Peyer's patch (tissue), 4 donors: ENCODE measurements around the gene TP73. TPM values are rescaled to one million over a fixed set of nuclear protein-coding genes. Genes with fewer than 3 reads are reported as not detected.

Experiments
- DNase-seq, 3 donors: peaks; one replicate each; pipeline ENCODE4 v3.0.0-alpha.2; 2017 to 2019
- H3K27ac ChIP-seq, 4 donors: fragments of 200-600 bp; sonication (generic); one replicate each; pipeline ENCODE4 v1.5.1; 2016 to 2019
- H3K27me3 ChIP-seq, 2 donors: fragments of 200-600 bp; sonication (generic); one replicate each; pipeline ENCODE4 v1.5.1; 2019
- H3K36me3 ChIP-seq, 3 donors: fragments of 200-600 bp; sonication (generic); one replicate each; pipeline ENCODE4 v1.5.1; 2016 to 2019
- H3K4me1 ChIP-seq, 4 donors: fragments of 200-600 bp; sonication (generic); one replicate each; pipeline ENCODE4 v1.5.1; 2016 to 2019
- H3K4me3 ChIP-seq, 4 donors: fragments of 200-600 bp; sonication (generic); 1 replicate in 3 of 4; 2 replicates in 1 of 4; pipeline ENCODE4 v1.5.1; 2016 to 2019; ENCODE audit warnings: mild to moderate bottlenecking in 1 of 4
- H3K9me3 ChIP-seq, 4 donors: fragments of 200-600 bp; sonication (generic); one replicate each; pipeline ENCODE4 v1.5.1; 2016 to 2019; ENCODE audit warnings: mild to moderate bottlenecking in 1 of 4
- POLR2A ChIP-seq, 2 donors: fragments of 450-650 bp; IDR thresholded peaks; one replicate each; pipeline ENCODE4 v1.5.1; 2017; ENCODE audit warnings: antibody characterized with exemption in 2 of 2, mild to moderate bottlenecking in 2 of 2, moderate library complexity in 2 of 2
- total RNA-seq, 4 donors: library from RNA; depleted of rRNA; stranded (reverse); fragments of >200 nt; gene quantifications; one replicate each; pipeline ENCODE4 v1.1.0, GENCODE V29; 2016
- TF ChIP-seq, protein P1 (sequence below), 6 experiments: fragments of 450-650 bp in 4 of 6; fragments of 200-600 bp in 2 of 6; sonication (generic) in 1 of 6; IDR thresholded peaks; one replicate each; pipeline ENCODE4 v1.5.1; 2017 to 2019; ENCODE audit warnings: antibody characterized with exemption in 6 of 6, mild to moderate bottlenecking in 3 of 6, moderate library complexity in 1 of 6

Gene TP73
- total RNA-seq, 4 donors from 2014 or later, result 0.38 TPM; not detected in 3

DNA sequence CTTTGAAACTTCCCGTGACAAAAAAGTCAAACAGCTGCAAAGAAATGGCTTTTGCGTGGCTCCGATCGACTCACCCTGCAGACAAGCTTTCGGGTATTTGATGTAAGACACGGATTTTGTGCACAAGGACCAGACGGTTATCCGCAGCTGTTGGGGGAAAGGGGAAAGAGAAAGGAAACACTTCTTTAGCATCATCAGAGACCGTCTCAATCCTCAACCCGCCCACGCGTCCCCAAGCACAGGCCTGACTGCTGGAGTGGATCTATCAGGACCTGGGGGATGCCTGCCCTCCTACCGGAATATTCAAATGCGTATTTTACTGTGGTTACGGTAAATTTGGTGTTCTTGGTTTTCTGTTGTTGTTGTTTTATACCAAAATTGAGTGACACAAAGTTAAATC is 13.6 kb upstream of the TP73 start:
- TF ChIP-seq, protein P1, sequence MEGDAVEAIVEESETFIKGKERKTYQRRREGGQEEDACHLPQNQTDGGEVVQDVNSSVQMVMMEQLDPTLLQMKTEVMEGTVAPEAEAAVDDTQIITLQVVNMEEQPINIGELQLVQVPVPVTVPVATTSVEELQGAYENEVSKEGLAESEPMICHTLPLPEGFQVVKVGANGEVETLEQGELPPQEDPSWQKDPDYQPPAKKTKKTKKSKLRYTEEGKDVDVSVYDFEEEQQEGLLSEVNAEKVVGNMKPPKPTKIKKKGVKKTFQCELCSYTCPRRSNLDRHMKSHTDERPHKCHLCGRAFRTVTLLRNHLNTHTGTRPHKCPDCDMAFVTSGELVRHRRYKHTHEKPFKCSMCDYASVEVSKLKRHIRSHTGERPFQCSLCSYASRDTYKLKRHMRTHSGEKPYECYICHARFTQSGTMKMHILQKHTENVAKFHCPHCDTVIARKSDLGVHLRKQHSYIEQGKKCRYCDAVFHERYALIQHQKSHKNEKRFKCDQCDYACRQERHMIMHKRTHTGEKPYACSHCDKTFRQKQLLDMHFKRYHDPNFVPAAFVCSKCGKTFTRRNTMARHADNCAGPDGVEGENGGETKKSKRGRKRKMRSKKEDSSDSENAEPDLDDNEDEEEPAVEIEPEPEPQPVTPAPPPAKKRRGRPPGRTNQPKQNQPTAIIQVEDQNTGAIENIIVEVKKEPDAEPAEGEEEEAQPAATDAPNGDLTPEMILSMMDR (IDR thresholded peaks at IDR 0.05), result no peak
- TF ChIP-seq POLR2A (IDR thresholded peaks at IDR 0.05), result no peak
- Histone ChIP-seq H3K27ac (no peak overlapping the region), H3K9me3 (no peaks in the 10 kb centered on the region), H3K4me3 (no peak overlapping the region), H3K27me3 (no peaks in the 10 kb centered on the region), H3K36me3 (peaks cover 0 to 77% (median 0%) of the 10 kb centered on the region in 3 donors), H3K4me1 (no peaks in the 10 kb centered on the region)
- peak in 1 of 3 donors; percentile 9 for DNase-seq

DNA sequence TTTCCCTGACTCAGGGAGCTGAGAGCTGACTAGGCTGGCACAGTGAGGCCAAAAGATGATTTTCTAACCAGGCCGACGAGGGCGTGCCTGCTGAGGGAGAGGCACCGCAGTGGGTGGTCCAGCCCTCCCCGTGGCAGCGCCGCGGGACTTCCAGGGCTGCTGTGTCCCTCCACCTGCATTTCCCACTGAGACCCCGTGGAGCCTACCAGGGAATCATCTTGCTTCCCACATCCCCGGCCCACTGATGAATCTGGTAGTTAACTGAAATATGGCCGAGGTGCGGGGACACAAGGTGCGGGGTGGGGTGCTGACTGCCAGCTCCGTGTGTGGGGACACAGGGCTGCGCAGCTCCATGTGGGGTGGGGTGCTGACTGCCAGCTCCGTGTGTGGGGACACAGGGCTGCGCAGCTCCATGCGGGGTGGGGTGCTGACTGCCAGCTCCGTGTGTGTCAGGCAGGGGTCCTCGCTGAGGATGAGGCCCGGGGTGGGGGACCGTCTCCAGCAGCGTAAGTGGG is 12.9 kb upstream of the TP73 start:
- Histone ChIP-seq H3K4me3 (no peak overlapping the region), H3K9me3 (no peaks in the 10 kb centered on the region), H3K36me3 (peaks cover 0 to 70% (median 0%) of the 10 kb centered on the region in 3 donors), H3K4me1 (no peaks in the 10 kb centered on the region), H3K27me3 (no peaks in the 10 kb centered on the region), H3K27ac (no peak overlapping the region)
- peak in 1 of 3 donors; percentile 15 for DNase-seq
- TF ChIP-seq, protein P1 (IDR thresholded peaks at IDR 0.05), result no peak
- no peak for TF ChIP-seq POLR2A (IDR thresholded peaks at IDR 0.05)

DNA sequence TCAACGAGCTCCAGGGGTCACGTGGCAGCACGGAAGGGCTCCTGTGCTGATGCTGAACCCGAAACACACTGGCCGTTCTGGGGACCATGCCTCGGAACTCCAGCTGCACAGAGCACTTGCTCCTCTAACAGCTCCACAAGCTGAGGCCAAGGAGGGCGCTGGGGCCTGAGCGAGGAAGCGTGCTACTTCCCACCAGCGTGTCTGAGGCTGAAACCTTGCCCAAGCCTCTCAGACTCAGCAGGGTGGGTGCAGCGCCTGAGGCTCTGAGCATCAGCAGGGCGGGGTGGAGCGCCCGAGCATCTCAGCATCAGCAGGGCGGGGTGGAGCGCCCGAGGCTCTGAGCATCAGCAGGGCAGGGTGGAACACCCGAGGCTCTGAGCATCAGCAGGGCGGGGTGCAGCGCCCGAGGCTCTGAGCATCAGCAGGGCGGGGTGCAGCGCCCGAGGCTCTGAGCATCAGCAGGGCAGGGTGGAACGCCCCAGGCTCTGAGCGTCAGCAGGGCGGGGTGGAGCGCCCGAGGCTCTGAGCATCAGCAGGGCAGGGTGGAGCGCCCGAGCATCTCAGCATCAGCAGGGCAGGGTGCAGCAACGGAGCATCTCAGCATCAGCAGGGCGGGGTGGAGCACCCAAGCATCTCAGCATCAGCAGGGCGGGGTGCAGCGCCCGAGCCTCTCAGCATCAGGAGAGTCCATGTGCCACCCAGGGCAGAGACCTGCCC is 12.0 kb upstream of the TP73 start:
- Histone ChIP-seq H3K27me3 (no peaks in the 10 kb centered on the region), H3K27ac (no peak overlapping the region), H3K36me3 (peaks cover 0 to 70% (median 0%) of the 10 kb centered on the region in 3 donors), H3K4me3 (no peak overlapping the region), H3K4me1 (no peaks in the 10 kb centered on the region), H3K9me3 (no peaks in the 10 kb centered on the region)
- TF ChIP-seq, protein P1 (IDR thresholded peaks at IDR 0.05), result no peak
- TF ChIP-seq POLR2A (IDR thresholded peaks at IDR 0.05), result no peak
- DNase-seq, result peak in 1 of 3 donors; percentile 44

DNA sequence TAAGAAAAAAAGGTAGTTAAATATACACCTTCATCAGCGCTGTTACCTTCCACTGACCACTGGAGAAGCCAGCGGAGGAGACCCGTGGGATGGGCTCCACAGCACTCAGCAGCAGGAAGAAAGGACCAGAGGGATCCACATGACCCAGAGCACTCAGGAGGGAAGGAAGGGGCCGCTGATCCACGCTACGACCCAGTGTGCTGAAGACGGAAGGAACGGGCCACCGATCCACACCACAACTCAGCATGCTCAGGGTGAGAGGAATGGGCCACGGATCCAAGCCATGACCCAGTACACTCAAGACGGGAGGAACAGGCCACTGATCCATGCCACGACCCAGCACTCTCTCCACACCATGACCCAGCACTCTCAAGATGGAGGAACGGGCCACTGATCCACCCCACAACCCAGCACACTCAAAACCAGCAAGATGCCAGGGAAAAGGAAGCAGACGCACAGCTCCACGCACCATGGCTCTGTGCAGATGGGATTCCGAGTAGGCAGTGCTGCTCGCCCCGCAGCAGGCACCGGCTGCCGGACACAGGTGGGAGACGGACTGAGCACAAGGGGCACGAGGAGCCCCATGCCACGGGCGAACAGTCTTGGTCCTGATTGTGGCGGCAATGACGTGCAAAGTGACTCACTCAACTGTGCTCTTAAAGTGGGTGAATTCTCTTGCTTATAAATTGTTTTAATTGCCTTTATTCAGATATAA is 11.1 kb upstream of the TP73 start:
- Histone ChIP-seq H3K4me1 (no peaks in the 10 kb centered on the region), H3K36me3 (peaks cover 0 to 70% (median 0%) of the 10 kb centered on the region in 3 donors), H3K27ac (no peak overlapping the region), H3K27me3 (no peaks in the 10 kb centered on the region), H3K4me3 (no peak overlapping the region), H3K9me3 (no peaks in the 10 kb centered on the region)
- peak in 1 of 3 donors; percentile 16 for DNase-seq
- TF ChIP-seq POLR2A (IDR thresholded peaks at IDR 0.05), result no peak
- TF ChIP-seq, protein P1 (IDR thresholded peaks at IDR 0.05), result no peak

DNA sequence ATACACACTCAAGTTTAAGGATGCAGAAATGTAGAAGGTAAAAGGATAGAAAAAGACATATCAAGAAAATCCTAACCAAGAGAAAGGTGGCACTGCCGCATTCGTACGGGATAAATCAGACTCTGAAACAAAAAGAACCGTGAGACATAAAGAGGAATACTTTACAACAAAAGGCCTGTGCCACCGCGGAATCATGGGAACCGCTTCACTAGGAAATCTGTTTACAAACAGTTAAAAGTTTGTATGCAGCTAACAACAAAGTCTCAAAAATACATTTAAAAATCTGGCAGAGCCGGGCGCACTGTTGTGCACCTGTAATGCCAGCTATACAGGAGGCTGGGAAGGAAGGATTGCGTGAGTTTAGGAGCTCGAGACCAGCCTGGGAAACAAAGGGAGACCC is 10.5 kb upstream of the TP73 start:
- TF ChIP-seq POLR2A (IDR thresholded peaks at IDR 0.05), result no peak
- TF ChIP-seq, protein P1 (IDR thresholded peaks at IDR 0.05), result no peak
- Histone ChIP-seq H3K27ac (no peak overlapping the region), H3K27me3 (no peaks in the 10 kb centered on the region), H3K4me3 (no peak overlapping the region), H3K9me3 (no peaks in the 10 kb centered on the region), H3K36me3 (peaks cover 0 to 70% (median 0%) of the 10 kb centered on the region in 3 donors), H3K4me1 (no peaks in the 10 kb centered on the region)
- DNase-seq, result peak in 1 of 3 donors; percentile 7
